ENCODE results near the gene PLCH1. TPM values are rescaled to one million over a fixed set of nuclear protein-coding genes. Genes with fewer than 3 reads are reported as not detected.

The PLCH1 gene
- total RNA-seq, 1 donor from 2014 or later: not detected

DNA sequence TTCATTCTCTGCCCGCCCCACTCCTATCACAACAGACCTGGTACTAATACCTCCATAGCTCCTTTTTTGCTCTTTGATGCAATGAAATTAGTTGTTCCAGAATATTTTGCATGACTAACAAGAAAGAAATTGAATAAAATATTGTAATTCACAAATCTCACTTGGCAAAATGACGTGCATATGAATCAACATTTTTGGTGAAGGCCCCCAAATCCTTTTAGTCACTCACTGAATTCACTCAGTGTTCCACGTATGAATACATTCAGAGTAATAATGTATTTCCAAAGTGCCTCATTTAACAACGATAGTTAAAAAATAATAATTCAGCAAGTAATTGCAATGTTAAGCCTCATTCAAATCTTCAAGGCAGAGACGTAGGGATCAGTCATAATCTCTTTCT is 302.8 kb downstream of the PLCH1 start:
- no peak overlapping the region for H3K27ac Mint-ChIP-seq (ENCODE audit: unreplicated experiment)
- no peak for TF ChIP-seq CTCF (IDR thresholded peaks at IDR 0.05)
- no peaks in the 10 kb centered on the region for H3K27me3 Mint-ChIP-seq (ENCODE audit: unreplicated experiment)
- no peaks in the 10 kb centered on the region for H3K9me3 Mint-ChIP-seq (ENCODE audit: unreplicated experiment)
- DNase-seq (ENCODE audit: extremely low spot score, unreplicated experiment): no peak
- no peak overlapping the region for H3K4me3 Mint-ChIP-seq (ENCODE audit: unreplicated experiment)
- no peaks in the 10 kb centered on the region for H3K4me1 Mint-ChIP-seq (ENCODE audit: unreplicated experiment)
- H3K36me3 Mint-ChIP-seq (ENCODE audit: unreplicated experiment): no peaks in the 10 kb centered on the region

DNA sequence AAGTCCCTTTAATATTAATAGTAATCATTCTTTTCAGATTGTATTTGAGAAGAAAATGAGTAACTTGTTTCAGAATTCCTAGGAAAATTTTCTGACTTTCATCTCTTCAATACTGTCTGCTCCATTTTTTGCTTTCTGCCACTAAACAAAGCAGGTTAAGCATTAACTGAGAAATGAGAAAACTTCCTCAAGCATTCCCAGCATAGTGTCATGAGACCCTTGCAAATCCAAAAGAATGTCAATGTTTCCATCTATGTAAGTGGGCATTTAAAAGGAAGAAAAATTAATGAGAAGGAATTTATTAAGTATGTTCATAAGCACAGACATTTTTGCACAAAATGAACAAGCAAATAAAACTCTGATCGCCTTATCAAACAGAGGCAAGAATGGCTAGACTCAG is 303.4 kb downstream of the PLCH1 start:
- no peak for DNase-seq (ENCODE audit: extremely low spot score, unreplicated experiment)
- Mint-ChIP-seq H3K4me3 (ENCODE audit: unreplicated experiment) (no peak overlapping the region), H3K36me3 (ENCODE audit: unreplicated experiment) (no peaks in the 10 kb centered on the region), H3K9me3 (ENCODE audit: unreplicated experiment) (no peaks in the 10 kb centered on the region), H3K4me1 (ENCODE audit: unreplicated experiment) (no peaks in the 10 kb centered on the region), H3K27ac (ENCODE audit: unreplicated experiment) (no peak overlapping the region), H3K27me3 (ENCODE audit: unreplicated experiment) (no peaks in the 10 kb centered on the region)
- TF ChIP-seq CTCF (IDR thresholded peaks at IDR 0.05): no peak

GRCh38 chr3:155441026-155441425 is 303.8 kb downstream of the PLCH1 start:
- Mint-ChIP-seq H3K27me3 (ENCODE audit: unreplicated experiment) (no peaks in the 10 kb centered on the region), H3K4me1 (ENCODE audit: unreplicated experiment) (no peaks in the 10 kb centered on the region), H3K36me3 (ENCODE audit: unreplicated experiment) (no peaks in the 10 kb centered on the region), H3K27ac (ENCODE audit: unreplicated experiment) (no peak overlapping the region), H3K9me3 (ENCODE audit: unreplicated experiment) (no peaks in the 10 kb centered on the region), H3K4me3 (ENCODE audit: unreplicated experiment) (no peak overlapping the region)
- TF ChIP-seq CTCF (IDR thresholded peaks at IDR 0.05): no peak
- no peak for DNase-seq (ENCODE audit: extremely low spot score, unreplicated experiment)

GRCh38 chr3:155435821-155436220 is 309.1 kb downstream of the PLCH1 start:
- Mint-ChIP-seq H3K4me3 (ENCODE audit: unreplicated experiment) (no peak overlapping the region), H3K27me3 (ENCODE audit: unreplicated experiment) (no peaks in the 10 kb centered on the region), H3K4me1 (ENCODE audit: unreplicated experiment) (no peaks in the 10 kb centered on the region), H3K36me3 (ENCODE audit: unreplicated experiment) (no peaks in the 10 kb centered on the region), H3K9me3 (ENCODE audit: unreplicated experiment) (no peaks in the 10 kb centered on the region), H3K27ac (ENCODE audit: unreplicated experiment) (no peak overlapping the region)
- DNase-seq (ENCODE audit: extremely low spot score, unreplicated experiment): no peak
- no peak for TF ChIP-seq CTCF (IDR thresholded peaks at IDR 0.05)

GRCh38 chr3:155431856-155432570 is 312.9 kb downstream of the PLCH1 start:
- H3K4me3 Mint-ChIP-seq (ENCODE audit: unreplicated experiment): no peak overlapping the region
- H3K9me3 Mint-ChIP-seq (ENCODE audit: unreplicated experiment): peaks cover 6% of the 10 kb centered on the region

More at GRCh38 chr3:155431856-155432570, 312.9 kb downstream of the PLCH1 start:
- DNase-seq (ENCODE audit: extremely low spot score, unreplicated experiment): no peak
- no peak for TF ChIP-seq CTCF (IDR thresholded peaks at IDR 0.05)
- Mint-ChIP-seq H3K27ac (ENCODE audit: unreplicated experiment) (no peak overlapping the region), H3K27me3 (ENCODE audit: unreplicated experiment) (no peaks in the 10 kb centered on the region), H3K36me3 (ENCODE audit: unreplicated experiment) (no peaks in the 10 kb centered on the region), H3K4me1 (ENCODE audit: unreplicated experiment) (no peaks in the 10 kb centered on the region)

Data from osteocyte (in vitro differentiated cells).